Esophagus muscularis mucosa (tissue), 4 donors: ENCODE results near the gene A1BG. TPM values are rescaled to one million over a fixed set of nuclear protein-coding genes. Genes with fewer than 3 reads are reported as not detected.
"Not testable (repeated sequence)": the region's sequence is repeated elsewhere in the genome, so short reads cannot be mapped to it uniquely, and the experiment has no call there.

Experiments used
- DNase-seq: peaks from one replicate; pipeline ENCODE4 v3.0.0-alpha.2; 2017; ENCODE audit errors: extremely low spot score
- H3K27ac ChIP-seq, 4 donors: fragments of 200-600 bp; sonication (generic); replicated peaks in 1 of 4; 1 replicate in 3 of 4; 2 replicates in 1 of 4; pipeline ENCODE4 v1.5.1; 2016 to 2019; ENCODE audit warnings: mild to moderate bottlenecking in 1 of 4
- H3K27me3 ChIP-seq, 4 donors: fragments of 200-600 bp; sonication (generic); one replicate each; pipeline versions ENCODE4 v1.5.1 to v1.6.0; 2016 to 2019
- H3K36me3 ChIP-seq, 4 donors: fragments of 200-600 bp; sonication (generic); one replicate each; pipeline ENCODE4 v1.5.1; 2016 to 2019
- H3K4me1 ChIP-seq, 4 donors: fragments of 200-600 bp; sonication (generic); one replicate each; pipeline ENCODE4 v1.5.1; 2016 to 2019
- H3K4me3 ChIP-seq, 4 donors: fragments of 200-600 bp; sonication (generic); 1 replicate in 2 of 4; 2 replicates in 2 of 4; pipeline ENCODE4 v1.5.1; 2016 to 2019; ENCODE audit warnings: mild to moderate bottlenecking in 4 of 4, moderate library complexity in 1 of 4
- H3K9me3 ChIP-seq, 4 donors: fragments of 200-600 bp; sonication (generic); 1 replicate in 3 of 4; 2 replicates in 1 of 4; pipeline ENCODE4 v1.5.1; 2016 to 2019
- EP300 ChIP-seq: sonication (generic); formaldehyde crosslinking; IDR thresholded peaks from one replicate; pipeline ENCODE4 v1.6.1; 2017; ENCODE audit warnings: antibody characterized with exemption
- POLR2A ChIP-seq: fragments of 450-650 bp; IDR thresholded peaks from one replicate; pipeline ENCODE4 v1.6.1; 2017; ENCODE audit warnings: antibody characterized with exemption, moderate library complexity, mild to moderate bottlenecking, low read depth
- POLR2AphosphoS5 ChIP-seq, 2 donors: sonication (generic); formaldehyde crosslinking; IDR thresholded peaks; one replicate each; pipeline ENCODE4 v1.6.1; 2017; ENCODE audit warnings: antibody characterized with exemption in 2 of 2
- WGBS: methylation state at CpG from one replicate; pipeline ENCODE4 v1.1.5; 2018; 5-methylcytosine and 5-hydroxymethylcytosine counted together
- intact Hi-C: fragments of 100-400 bp; cut with DNase I; formaldehyde crosslinking; loops from one replicate; pipeline ENCODE4 v1.15.1; 2023
- total RNA-seq, 4 donors: library from RNA; depleted of rRNA; stranded (reverse); fragments of >200 nt; gene quantifications; one replicate each; pipeline versions ENCODE4 v1.1.0 to v1.2.1, GENCODE V29; 2016
- TF ChIP-seq, protein P1 (sequence below), 3 experiments: fragments of 200-600 bp in 2 of 3; fragments of 450-650 bp in 1 of 3; sonication (generic) in 2 of 3; IDR thresholded peaks; one replicate each; pipeline ENCODE4 v1.5.1; 2017 to 2019; ENCODE audit warnings: antibody characterized with exemption in 3 of 3, mild to moderate bottlenecking in 2 of 3, moderate library complexity in 1 of 3

Gene A1BG
- total RNA-seq, 4 donors from 2014 or later, result 0.83 to 12.1 (median 9.5) TPM

GRCh38 chr19:58381460-58382212 lies 28.3 kb upstream of the A1BG start:
- Histone ChIP-seq H3K27ac (peak overlapping the region; percentile 91 to 96 (median 94)), H3K9me3 (no peaks in the 10 kb centered on the region), H3K27me3 (peaks cover 0 to 5% (median 0%) of the 10 kb centered on the region in 4 donors), H3K4me1 (peaks cover 32 to 53% (median 37%) of the 10 kb centered on the region in 4 donors), H3K36me3 (no peaks in the 10 kb centered on the region), H3K4me3 (peak overlapping the region; percentile 75 to 99 (median 90))
- 34% methylated on average over 26 of the region's 26 CpGs for WGBS
- intact Hi-C loops, result no loop called here
- DNase-seq, result no peak
- TF ChIP-seq POLR2A (no peak), POLR2AphosphoS5 (IDR thresholded peaks at IDR 0.05) (no peak), EP300 (no peak)
- TF ChIP-seq, protein P1, sequence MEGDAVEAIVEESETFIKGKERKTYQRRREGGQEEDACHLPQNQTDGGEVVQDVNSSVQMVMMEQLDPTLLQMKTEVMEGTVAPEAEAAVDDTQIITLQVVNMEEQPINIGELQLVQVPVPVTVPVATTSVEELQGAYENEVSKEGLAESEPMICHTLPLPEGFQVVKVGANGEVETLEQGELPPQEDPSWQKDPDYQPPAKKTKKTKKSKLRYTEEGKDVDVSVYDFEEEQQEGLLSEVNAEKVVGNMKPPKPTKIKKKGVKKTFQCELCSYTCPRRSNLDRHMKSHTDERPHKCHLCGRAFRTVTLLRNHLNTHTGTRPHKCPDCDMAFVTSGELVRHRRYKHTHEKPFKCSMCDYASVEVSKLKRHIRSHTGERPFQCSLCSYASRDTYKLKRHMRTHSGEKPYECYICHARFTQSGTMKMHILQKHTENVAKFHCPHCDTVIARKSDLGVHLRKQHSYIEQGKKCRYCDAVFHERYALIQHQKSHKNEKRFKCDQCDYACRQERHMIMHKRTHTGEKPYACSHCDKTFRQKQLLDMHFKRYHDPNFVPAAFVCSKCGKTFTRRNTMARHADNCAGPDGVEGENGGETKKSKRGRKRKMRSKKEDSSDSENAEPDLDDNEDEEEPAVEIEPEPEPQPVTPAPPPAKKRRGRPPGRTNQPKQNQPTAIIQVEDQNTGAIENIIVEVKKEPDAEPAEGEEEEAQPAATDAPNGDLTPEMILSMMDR (IDR thresholded peaks at IDR 0.05), result no peak

GRCh38 chr19:58380662-58381459 lies 27.6 kb upstream of the A1BG start, which contains the start of gene ZNF837:
Gene ZNF837, minus strand, starts transcription at chr19:58381030. Its CDS starts 11,698 bp downstream, at chr19:58369332.
- 0% methylated on average over 56 of the region's 83 CpGs for whole genome bisulfite sequencing
- peak within 1 kb of the TSS; percentile 75 to 99 (median 90) for H3K4me3 ChIP-seq
- no peaks in the 10 kb centered on the region for H3K36me3 ChIP-seq
- H3K4me1 ChIP-seq, result peaks cover 27 to 47% (median 32%) of the 10 kb centered on the region in 4 donors
- TF ChIP-seq, protein P1 (IDR thresholded peaks at IDR 0.05), result no peak
- TF ChIP-seq POLR2AphosphoS5 (IDR thresholded peaks at IDR 0.05) (peak; percentile 77 to 91), EP300 (no peak), POLR2A (peak; percentile 75)
- peaks cover 0 to 5% (median 0%) of the 10 kb centered on the region in 4 donors for H3K27me3 ChIP-seq
- no peaks in the 10 kb centered on the region for H3K9me3 ChIP-seq
- H3K27ac ChIP-seq, result peak within 1 kb of the TSS; percentile 91 to 96 (median 94)
- intact Hi-C loops, result no loop called here
- DNase-seq, result peak; percentile 99

- H3K4me1 ChIP-seq, result peaks cover 21 to 40% (median 25%) of the 10 kb centered on the region in 4 donors
- no peaks in the 10 kb centered on the region for H3K9me3 ChIP-seq
- intact Hi-C loops, result no loop called here
- H3K27me3 ChIP-seq, result peaks cover 0 to 5% (median 0%) of the 10 kb centered on the region in 4 donors
- H3K4me3 ChIP-seq, result peak overlapping the region; percentile 75 to 99 (median 90)
- TF ChIP-seq EP300 (no peak), POLR2A (no peak), POLR2AphosphoS5 (IDR thresholded peaks at IDR 0.05) (no peak)
- TF ChIP-seq, protein P1 (IDR thresholded peaks at IDR 0.05), result no peak
- WGBS, result 4% methylated on average over 22 of the region's 24 CpGs
- no peak for DNase-seq
- no peaks in the 10 kb centered on the region for H3K36me3 ChIP-seq
- peak overlapping the region; percentile 91 to 96 (median 94) for H3K27ac ChIP-seq
These were observed 26.9 kb upstream of the A1BG start for GRCh38 chr19:58380037-58380661.

DNA sequence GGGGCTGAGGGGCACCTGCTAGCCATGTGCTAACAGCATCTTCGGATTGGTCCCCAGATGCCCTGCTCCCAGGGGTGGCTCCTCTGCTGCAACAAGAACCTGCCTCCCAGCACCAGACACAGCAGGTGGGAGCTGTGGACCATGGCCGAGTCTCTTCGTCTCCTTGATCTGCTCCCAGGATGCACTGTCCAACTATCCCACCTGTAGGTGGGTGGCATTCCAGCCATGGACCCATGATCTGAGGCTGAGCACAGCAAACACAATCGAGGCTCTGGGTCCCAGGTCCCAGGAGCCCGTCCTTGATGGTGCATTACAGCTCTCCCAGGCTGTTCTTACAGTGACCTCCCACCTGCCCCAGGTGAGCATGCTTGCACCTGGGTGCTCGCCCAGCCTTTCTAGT lies 26.0 kb upstream of the A1BG start:
- Histone ChIP-seq H3K36me3 (no peaks in the 10 kb centered on the region), H3K4me1 (peaks cover 21 to 34% (median 23%) of the 10 kb centered on the region in 4 donors), H3K4me3 (no peak overlapping the region), H3K9me3 (no peaks in the 10 kb centered on the region), H3K27ac (no peak overlapping the region), H3K27me3 (peaks cover 0 to 5% (median 0%) of the 10 kb centered on the region in 4 donors)
- DNase-seq, result no peak
- TF ChIP-seq, protein P1 (IDR thresholded peaks at IDR 0.05), result no peak
- TF ChIP-seq EP300 (no peak), POLR2AphosphoS5 (IDR thresholded peaks at IDR 0.05) (no peak), POLR2A (no peak)
- intact Hi-C loops, result no loop called here
- WGBS, result 93% methylated on average over 4 of the region's 6 CpGs

DNA sequence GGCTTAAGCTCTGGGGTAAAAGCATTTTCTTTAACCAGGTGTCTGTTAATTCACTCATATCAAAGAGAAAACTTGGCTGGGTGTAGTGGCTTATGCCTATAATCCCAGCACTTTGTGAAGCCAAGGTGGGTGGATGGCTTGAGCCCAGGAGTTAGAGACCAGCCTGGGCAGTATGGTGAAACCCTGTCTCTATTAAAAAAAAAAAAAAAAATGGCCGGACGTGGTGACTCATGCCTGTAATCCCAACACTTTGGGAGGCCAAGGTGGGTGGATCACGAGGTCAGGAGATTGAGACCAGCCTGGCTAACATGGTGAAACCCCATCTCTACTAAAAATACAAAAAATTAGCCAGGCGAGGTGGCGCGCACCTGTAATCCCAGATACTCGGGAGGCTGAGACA lies 23.4 kb upstream of the A1BG start:
- H3K4me1 ChIP-seq, result peaks cover 16 to 22% (median 18%) of the 10 kb centered on the region in 4 donors
- H3K27ac ChIP-seq, H3K4me3 ChIP-seq, H3K36me3 ChIP-seq, intact Hi-C loops, H3K27me3 ChIP-seq, H3K9me3 ChIP-seq, DNase-seq: not testable (repeated sequence)
- 86% methylated on average over 7 of the region's 7 CpGs for WGBS
